Left kidney (tissue), 2 donors: Measurements from ENCODE around the gene DET1. TPM values are rescaled to one million over a fixed set of nuclear protein-coding genes. Genes with fewer than 3 reads are reported as not detected.
"Not testable (repeated sequence)": the region's sequence is repeated elsewhere in the genome, so short reads cannot be mapped to it uniquely, and the experiment has no call there.

Experiments used
- DNase-seq: peaks from one replicate; pipeline ENCODE4 v3.0.0-alpha.2; 2013
- polyA plus RNA-seq: library from polyadenylated mRNA; unstranded; fragments of 120-200 nt; gene quantifications from one replicate; pipeline ENCODE4 v1.2.1, GENCODE V29; 2013; ENCODE audit not compliant: insufficient read length

Gene DET1
- polyA plus RNA-seq, 1 donor = 11.9 TPM

- no peak for DNase-seq
Observed at GRCh38 chr15:88498996-88499395, 47.5 kb downstream of the DET1 start.

GRCh38 chr15:88497109-88497765, 49.2 kb downstream of the DET1 start:
- peak; percentile 19 for DNase-seq

GRCh38 chr15:88493844-88494243, 52.6 kb downstream of the DET1 start:
- no peak for DNase-seq

- DNase-seq = no peak
Observed at GRCh38 chr15:88491158-88491557, 55.3 kb downstream of the DET1 start.

- DNase-seq = no peak
Observed at GRCh38 chr15:88490036-88490435, 56.4 kb downstream of the DET1 start.

- DNase-seq = no peak
Observed at GRCh38 chr15:88489321-88489720, 57.2 kb downstream of the DET1 start.

- DNase-seq = no peak
Observed at GRCh38 chr15:88487796-88488523, 58.5 kb downstream of the DET1 start.

- no peak for DNase-seq
Observed at GRCh38 chr15:88487178-88487795, 59.2 kb downstream of the DET1 start.

GRCh38 chr15:88484682-88485331, 61.7 kb downstream of the DET1 start:
- DNase-seq = no peak

- DNase-seq = no peak
Observed at GRCh38 chr15:88482263-88482662, 64.2 kb downstream of the DET1 start.

GRCh38 chr15:88480981-88481380, 65.5 kb downstream of the DET1 start:
- DNase-seq = no peak

GRCh38 chr15:88479169-88479568, 67.3 kb downstream of the DET1 start:
- no peak for DNase-seq

GRCh38 chr15:88477904-88478303, 68.6 kb downstream of the DET1 start:
- DNase-seq = no peak

- DNase-seq = no peak
Observed at GRCh38 chr15:88477126-88477525, 69.4 kb downstream of the DET1 start.

- no peak for DNase-seq
Observed at GRCh38 chr15:88476635-88477060, 69.8 kb downstream of the DET1 start.

- DNase-seq = not testable (repeated sequence)
Observed at GRCh38 chr15:88473661-88474293, 72.7 kb downstream of the DET1 start.

- DNase-seq = no peak
Observed at GRCh38 chr15:88472225-88472624, 74.3 kb downstream of the DET1 start.

GRCh38 chr15:88470625-88471372, 75.7 kb downstream of the DET1 start:
- no peak for DNase-seq

- no peak for DNase-seq
Observed at GRCh38 chr15:88469321-88469720, 77.2 kb downstream of the DET1 start.

- DNase-seq = not testable (repeated sequence)
Observed at GRCh38 chr15:88468721-88469120, 77.8 kb downstream of the DET1 start.

GRCh38 chr15:88467935-88468528, 78.4 kb downstream of the DET1 start:
- no peak for DNase-seq
